ENCODE measurements around the gene CLCNKB. TPM values are rescaled to one million over a fixed set of nuclear protein-coding genes. Genes with fewer than 3 reads are reported as not detected.

CLCNKB gene
- total RNA-seq, 1 donor from 2014 or later = 0.97 TPM

DNA sequence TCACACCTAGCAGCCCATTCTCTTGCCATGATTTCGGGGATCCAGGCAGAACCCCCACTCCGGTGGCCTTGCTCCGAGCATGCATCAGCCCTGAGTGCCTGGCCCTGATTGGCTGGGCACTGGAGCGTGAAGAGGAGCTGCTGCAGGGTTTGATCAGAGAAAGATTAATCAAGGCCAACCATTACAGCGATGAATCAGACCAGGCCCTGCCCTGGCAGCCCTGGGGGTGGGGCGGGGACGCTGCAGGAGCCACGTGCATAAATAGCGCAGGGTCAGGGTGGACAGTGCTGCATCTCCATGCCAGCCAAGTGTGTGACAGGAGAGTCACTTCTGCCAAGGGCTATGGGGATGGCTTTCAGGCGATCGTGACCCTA, 33.3 kb downstream of the CLCNKB start:
- H3K9me3 Mint-ChIP-seq = no peaks in the 10 kb centered on the region
- H3K79me2 ChIP-seq (ENCODE audit: low read depth) = no peaks in the 10 kb centered on the region
- DNase-seq (ENCODE audit: low spot score) = no peak
- TF ChIP-seq EZH2 (IDR thresholded peaks at IDR 0.05) (no peak), EZH2phosphoT487 (IDR thresholded peaks at IDR 0.05) (no peak)
- TF ChIP-seq, protein P1, sequence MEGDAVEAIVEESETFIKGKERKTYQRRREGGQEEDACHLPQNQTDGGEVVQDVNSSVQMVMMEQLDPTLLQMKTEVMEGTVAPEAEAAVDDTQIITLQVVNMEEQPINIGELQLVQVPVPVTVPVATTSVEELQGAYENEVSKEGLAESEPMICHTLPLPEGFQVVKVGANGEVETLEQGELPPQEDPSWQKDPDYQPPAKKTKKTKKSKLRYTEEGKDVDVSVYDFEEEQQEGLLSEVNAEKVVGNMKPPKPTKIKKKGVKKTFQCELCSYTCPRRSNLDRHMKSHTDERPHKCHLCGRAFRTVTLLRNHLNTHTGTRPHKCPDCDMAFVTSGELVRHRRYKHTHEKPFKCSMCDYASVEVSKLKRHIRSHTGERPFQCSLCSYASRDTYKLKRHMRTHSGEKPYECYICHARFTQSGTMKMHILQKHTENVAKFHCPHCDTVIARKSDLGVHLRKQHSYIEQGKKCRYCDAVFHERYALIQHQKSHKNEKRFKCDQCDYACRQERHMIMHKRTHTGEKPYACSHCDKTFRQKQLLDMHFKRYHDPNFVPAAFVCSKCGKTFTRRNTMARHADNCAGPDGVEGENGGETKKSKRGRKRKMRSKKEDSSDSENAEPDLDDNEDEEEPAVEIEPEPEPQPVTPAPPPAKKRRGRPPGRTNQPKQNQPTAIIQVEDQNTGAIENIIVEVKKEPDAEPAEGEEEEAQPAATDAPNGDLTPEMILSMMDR (IDR thresholded peaks at IDR 0.05) = no peak
- H3K27ac Mint-ChIP-seq = peak overlapping the region; percentile 17
- H3K4me3 Mint-ChIP-seq = no peak overlapping the region
- H3K9me3 ChIP-seq (ENCODE audit: low read depth) = no peaks in the 10 kb centered on the region
- no peaks in the 10 kb centered on the region for H4K20me1 ChIP-seq (ENCODE audit: low read depth)
- H3K4me1 ChIP-seq = peaks cover 20% of the 10 kb centered on the region
- peaks cover 52% of the 10 kb centered on the region for H3K27me3 ChIP-seq
- no peak overlapping the region for H3K9ac ChIP-seq
- peaks cover 9% of the 10 kb centered on the region for H3F3A ChIP-seq (ENCODE audit: low read depth)
- H3K27ac ChIP-seq = no peak overlapping the region
- H3K4me3 ChIP-seq = no peak overlapping the region
- peaks cover 26% of the 10 kb centered on the region for H3K27me3 Mint-ChIP-seq (ENCODE audit: insufficient read depth, low read depth)
- no peak overlapping the region for H2AFZ ChIP-seq (replicated peaks)
- no peak overlapping the region for H3K4me2 ChIP-seq
- no peaks in the 10 kb centered on the region for H3K36me3 Mint-ChIP-seq
- H3K36me3 ChIP-seq = no peaks in the 10 kb centered on the region
- H3K4me1 Mint-ChIP-seq = peaks cover 37% of the 10 kb centered on the region

DNA sequence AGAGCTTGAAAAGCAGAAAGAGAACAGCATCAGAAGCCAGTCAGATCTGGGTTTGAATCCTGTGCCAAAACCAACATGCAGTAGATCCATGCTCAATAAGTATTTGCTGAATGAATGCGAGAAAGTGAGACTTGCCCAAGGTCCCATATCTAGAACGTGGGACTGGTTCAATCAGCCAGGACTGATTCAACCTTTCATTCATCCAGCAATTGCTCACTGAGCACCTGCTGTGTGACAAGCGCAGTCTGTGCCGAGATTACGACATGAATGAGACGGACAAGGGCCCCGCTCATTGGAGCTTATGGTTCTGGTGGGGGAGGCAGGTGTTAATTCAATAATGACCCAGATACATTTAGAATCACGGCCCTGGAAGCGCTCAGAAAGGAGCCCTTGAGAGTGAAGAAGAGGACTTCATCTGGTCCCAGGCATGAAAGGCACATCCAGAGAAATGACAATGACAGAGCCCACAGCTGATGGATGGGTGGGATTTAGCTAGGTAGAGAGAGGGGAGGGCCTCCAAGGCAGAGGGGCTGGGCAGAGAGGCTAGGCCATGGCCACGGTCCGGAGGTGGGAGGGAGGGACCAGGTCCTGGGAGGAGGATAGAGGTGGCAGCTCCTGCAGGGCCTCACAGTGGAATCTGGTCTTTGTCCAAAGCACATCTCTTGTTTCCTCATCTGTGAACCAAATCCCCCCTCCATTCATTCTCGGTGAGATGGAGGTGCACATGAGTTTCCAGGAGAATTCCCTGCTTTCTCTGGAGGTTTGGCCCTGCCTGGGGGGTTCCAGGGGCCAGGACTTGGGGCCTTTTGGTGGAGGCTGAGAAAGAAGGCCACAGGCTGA, 34.0 kb downstream of the CLCNKB start:
- no peak for TF ChIP-seq EZH2 (IDR thresholded peaks at IDR 0.05)
- TF ChIP-seq, protein P1 (IDR thresholded peaks at IDR 0.05) = no peak
- TF ChIP-seq EZH2phosphoT487 (IDR thresholded peaks at IDR 0.05) = no peak
- H3K4me3 ChIP-seq = no peak overlapping the region
- no peaks in the 10 kb centered on the region for H3K79me2 ChIP-seq (ENCODE audit: low read depth)
- H3K4me2 ChIP-seq = no peak overlapping the region
- no peaks in the 10 kb centered on the region for H4K20me1 ChIP-seq (ENCODE audit: low read depth)
- Mint-ChIP-seq H3K4me1 (peaks cover 37% of the 10 kb centered on the region), H3K27ac (peak overlapping the region; percentile 70), H3K36me3 (no peaks in the 10 kb centered on the region), H3K4me3 (no peak overlapping the region), H3K9me3 (no peaks in the 10 kb centered on the region), H3K27me3 (ENCODE audit: insufficient read depth, low read depth) (peaks cover 26% of the 10 kb centered on the region)
- H3K9ac ChIP-seq = no peak overlapping the region
- H3K4me1 ChIP-seq = peaks cover 17% of the 10 kb centered on the region
- H3K27me3 ChIP-seq = peaks cover 44% of the 10 kb centered on the region
- DNase-seq (ENCODE audit: low spot score) = peak; percentile 3
- H2AFZ ChIP-seq (replicated peaks) = no peak overlapping the region
- H3K27ac ChIP-seq = no peak overlapping the region
- H3K9me3 ChIP-seq (ENCODE audit: low read depth) = no peaks in the 10 kb centered on the region
- H3F3A ChIP-seq (ENCODE audit: low read depth) = peaks cover 4% of the 10 kb centered on the region
- H3K36me3 ChIP-seq = no peaks in the 10 kb centered on the region

DNA sequence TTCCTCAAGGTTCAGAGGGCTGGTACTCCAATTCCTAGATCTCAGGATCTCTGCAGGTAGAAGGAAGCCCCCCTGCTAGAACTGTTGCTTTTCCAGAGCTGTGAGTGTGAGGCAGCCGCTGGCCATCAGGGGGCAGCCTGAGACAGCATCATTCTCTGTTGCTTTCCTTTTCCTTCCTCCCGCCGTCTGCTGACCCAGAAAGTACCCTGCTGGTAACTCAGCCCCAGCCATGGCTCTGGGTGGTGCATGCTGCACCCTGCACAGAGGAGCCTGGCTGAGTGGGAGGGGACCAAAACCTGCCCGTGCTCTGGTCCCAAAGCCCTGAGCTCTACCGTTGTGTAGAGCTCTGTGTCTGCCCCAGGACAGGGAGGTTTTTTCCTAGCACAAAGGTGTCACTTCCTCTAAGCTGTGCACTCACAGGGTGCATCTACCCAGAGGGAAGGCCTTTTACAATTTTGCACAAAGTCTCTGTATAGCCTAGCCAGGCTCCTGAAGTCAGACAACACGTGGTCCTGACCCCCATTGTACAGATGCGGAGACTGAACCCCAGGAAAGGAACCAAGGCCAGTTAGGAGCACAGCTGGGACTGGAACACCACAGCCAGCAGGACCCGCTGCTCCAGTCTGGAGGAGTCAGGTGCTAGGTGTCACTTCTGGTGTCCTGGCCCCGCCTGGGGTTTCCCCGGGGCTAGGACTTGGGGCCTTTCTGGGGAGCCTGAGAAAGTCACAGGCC, 35.5 kb downstream of the CLCNKB start:
- no peak overlapping the region for H3K4me3 Mint-ChIP-seq
- Histone ChIP-seq H3F3A (ENCODE audit: low read depth) (no peaks in the 10 kb centered on the region), H3K27ac (no peak overlapping the region), H3K9ac (no peak overlapping the region), H3K9me3 (ENCODE audit: low read depth) (no peaks in the 10 kb centered on the region), H3K27me3 (peaks cover 31% of the 10 kb centered on the region), H4K20me1 (ENCODE audit: low read depth) (no peaks in the 10 kb centered on the region), H3K36me3 (no peaks in the 10 kb centered on the region), H3K4me2 (no peak overlapping the region), H3K79me2 (ENCODE audit: low read depth) (no peaks in the 10 kb centered on the region), H3K4me1 (peaks cover 7% of the 10 kb centered on the region), H3K4me3 (no peak overlapping the region), H2AFZ (replicated peaks) (peak overlapping the region; percentile 78)
- peak; percentile 85 for DNase-seq (ENCODE audit: low spot score)
- H3K4me1 Mint-ChIP-seq = peaks cover 32% of the 10 kb centered on the region
- H3K36me3 Mint-ChIP-seq = no peaks in the 10 kb centered on the region
- TF ChIP-seq EZH2 (IDR thresholded peaks at IDR 0.05) (no peak), EZH2phosphoT487 (IDR thresholded peaks at IDR 0.05) (no peak)
- TF ChIP-seq, protein P1 (IDR thresholded peaks at IDR 0.05) = peak; percentile 92
- H3K27ac Mint-ChIP-seq = peak overlapping the region; percentile 74
- H3K9me3 Mint-ChIP-seq = no peaks in the 10 kb centered on the region
- peaks cover 28% of the 10 kb centered on the region for H3K27me3 Mint-ChIP-seq (ENCODE audit: insufficient read depth, low read depth)
